CD4-positive, alpha-beta T cell treated with Interleukin-10 for 1 hour (primary cell): ENCODE measurements around the gene NAALADL2.
"Not testable (repeated sequence)": the region's sequence is repeated elsewhere in the genome, so short reads cannot be mapped to it uniquely, and the experiment has no call there.

Experiments used
- DNase-seq: peaks from one replicate; pipeline ENCODE4 v3.0.0-alpha.2; 2020

The NAALADL2 gene

DNA sequence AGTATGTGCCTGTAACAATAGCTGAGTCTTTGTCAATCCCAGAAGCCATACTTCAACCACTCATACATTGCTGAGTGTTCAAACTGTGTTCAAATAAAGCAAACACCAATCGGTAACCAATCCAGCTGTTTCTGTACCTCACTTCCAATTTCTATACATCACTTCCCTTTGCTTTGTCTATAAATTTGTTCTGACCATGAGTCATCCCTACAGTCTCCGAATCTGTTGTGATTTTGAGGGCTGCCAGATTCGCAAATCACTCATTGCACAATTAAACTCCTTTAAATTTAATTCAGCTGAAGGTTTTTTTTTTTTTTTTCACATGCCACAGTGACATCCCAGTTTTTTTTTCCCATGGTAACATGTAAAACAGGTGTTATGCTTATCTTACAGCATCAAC lies 870.3 kb downstream of the NAALADL2 start:
- DNase-seq, result no peak

DNA sequence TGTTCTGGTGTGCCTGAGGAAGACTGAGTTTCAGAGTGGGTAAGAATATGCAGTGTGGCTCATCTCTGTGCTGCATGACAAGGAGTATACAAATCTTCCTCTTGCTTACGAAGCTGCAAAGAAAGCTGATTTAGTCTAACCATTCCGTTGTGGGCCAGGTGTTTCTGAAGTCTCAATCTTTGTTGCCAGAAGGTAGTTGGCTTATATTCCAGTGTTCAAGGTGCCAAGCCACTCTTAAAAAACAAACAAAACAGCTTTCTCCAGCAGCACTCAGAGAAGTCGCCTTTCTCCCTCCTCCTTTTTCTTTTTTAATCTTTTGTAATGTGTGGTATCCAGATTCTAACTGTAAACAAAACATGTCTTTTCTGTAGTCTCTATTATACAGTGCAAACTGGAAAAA lies 872.4 kb downstream of the NAALADL2 start:
- no peak for DNase-seq

DNA sequence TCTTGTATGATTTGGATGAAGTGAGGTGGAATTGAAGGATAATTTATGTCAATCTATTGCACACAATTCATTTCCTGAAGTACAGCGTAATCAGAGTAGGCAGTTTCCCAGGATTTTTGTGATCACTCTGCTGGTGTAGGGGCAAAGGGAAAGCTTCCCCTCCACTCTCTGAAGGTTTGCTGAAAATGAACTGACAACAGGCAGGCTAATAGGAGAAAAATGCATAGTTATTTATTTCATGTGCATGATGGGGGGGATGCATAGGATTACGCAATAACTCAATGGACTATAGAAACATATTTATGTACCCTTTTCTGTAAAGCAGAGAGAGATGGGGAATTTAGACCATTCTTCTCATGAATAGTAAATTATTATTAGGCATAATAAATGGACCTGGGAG lies 872.9 kb downstream of the NAALADL2 start:
- no peak for DNase-seq

DNA sequence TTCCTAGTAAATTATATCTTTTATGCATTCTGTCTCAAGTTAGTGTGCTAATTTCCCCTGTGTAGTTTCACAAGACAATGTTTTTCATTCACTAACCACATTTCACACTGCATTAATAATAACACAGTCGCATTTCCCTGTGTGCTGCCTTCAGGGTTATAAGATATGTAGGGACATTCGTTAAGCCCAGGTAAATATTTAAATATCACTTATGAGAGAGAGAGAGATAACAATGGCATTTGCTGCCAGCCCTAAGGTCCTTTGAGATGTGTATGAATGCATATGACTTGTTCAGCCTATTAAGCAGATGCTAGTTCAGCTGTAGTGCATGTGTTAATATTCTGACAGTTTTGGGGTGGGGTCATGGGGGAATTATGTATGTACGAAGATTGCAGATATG lies 876.7 kb downstream of the NAALADL2 start:
- no peak for DNase-seq

DNA sequence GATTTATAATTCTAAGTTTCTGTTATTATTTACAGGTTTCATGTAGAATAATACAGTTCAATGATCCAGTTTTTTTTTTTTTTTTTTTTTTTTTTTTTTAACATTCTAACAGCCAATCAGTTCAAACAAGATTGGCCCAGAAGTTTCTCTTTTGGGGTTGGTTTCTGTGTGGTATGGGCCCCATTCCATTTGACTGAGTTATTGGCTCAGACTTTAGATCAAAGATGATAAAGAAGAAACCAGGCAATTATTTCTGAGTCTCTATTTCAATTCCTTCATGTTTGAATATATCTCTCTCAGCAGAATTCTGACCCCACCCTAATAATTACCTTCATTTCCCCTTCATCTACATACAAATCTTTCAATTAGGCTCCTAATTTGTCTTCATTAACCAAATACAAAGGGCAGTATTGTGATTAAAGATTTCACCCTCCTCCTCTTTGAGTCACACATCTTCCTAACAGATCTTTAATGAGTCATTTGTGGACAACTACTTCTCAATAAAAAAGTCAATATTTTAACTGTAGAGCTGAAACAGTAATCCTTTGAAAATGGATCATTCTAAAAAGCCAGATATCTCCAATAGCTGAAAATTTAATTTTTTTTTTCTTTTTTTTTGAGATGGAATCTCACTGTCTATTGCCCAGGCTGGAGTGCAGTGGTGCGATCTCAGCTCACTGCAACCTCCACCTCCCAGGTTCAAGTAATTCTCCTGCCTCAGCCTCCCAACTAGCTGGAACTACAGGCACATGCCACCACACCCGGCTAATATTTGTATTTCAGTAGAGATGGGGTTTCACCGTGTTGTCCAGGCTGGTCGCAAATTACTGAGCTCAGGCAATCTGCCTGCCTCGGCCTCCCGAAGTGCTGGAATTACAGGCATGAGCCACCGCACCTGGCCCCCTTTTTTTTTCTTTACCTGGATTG lies 878.8 kb downstream of the NAALADL2 start:
- DNase-seq, result no peak

DNA sequence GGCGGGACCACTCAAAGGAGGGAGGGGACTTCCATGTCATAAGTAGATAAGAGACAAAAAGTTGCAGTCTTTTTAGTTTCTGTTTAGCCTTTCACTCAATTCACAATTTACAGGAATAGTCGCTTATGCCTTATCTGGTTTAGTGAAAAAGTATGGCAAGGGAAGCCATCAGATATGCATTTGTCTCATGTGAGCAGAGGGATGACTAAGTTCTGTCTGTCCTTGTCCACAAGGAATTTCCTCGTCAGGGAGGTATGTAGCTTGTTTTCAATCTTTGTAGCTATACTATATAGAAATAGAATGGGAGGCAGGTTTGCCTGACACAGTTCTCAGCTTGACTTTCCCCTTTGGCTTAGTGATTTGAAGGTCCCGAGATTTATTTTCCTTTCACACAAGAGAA lies 882.8 kb downstream of the NAALADL2 start:
- no peak for DNase-seq

DNA sequence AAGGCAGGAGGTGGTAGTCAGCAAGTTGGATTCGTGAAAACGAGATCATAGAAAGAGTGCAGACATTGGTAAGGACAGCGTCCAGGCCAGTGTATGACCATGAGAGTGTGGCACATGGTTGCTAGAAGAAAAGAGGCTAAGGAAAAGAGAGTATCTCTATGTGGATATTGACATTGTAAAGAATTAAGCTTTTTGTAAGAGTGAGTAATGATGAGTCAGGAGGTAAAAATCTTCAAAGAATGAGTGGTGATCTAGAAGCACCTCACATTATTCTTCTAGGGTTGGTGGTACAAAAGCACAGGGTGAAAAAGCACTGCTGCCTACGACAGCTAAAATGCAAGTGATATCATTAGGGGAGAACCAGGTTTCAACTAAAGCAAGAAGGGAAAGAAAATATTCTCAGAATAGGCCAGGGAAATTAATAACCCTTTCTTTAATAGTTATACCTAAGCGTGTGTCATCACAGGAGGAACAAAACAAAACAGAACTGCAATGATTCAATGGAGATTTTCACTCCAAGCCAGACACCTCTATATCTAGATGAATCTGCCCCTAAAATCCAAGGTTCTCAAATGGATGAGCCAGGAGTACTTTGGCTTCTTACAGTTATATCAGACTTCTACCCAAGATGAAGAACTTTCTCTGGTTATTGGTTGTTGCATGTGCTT lies 884.7 kb downstream of the NAALADL2 start:
- no peak for DNase-seq

DNA sequence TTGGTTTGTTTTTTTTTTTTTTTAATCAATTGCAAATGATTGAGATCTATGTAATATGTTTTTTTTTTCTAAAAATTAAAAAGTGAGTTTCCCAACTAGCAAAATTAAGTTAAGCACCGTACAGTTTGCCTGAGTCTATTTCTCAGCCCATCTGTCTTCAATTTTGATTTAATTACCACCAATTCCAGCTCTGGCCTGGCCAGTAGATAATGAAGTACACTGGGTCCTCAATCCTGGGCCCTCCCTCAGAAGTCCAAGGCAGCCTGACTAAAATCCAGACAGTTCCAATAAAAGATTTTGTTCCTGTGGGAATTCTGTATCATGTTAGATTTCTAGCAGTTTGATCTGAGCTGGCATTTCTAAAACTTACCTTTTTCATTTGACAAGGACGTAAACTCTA lies 887.2 kb downstream of the NAALADL2 start:
- no peak for DNase-seq

DNA sequence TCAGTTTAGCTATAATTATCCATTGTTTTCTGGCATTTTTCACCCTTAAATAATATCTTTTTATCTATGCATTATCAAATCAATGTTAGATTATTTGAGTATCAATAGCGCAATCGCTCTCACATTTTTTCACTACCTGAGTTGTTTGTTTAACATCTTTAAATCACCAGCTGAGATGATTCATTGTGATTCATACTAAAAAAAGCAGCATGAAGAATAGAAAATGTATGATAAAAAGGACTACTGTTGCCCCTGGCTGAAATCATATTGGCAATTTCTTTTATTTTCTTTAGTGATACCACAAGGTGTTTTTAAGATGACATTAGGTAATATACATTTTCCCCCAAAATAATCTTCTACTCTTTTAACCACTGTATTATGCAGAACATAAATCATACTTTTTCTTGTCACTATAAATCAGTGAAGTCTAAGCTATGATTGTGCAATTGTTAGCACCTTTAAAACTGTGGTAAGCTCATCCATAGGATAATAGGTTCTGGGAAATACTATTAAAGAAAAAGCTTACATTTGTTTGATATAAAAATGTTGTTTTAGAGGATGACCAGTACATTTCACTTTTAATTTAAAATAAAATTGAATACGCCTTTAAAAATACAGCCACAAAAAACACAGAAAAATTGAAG lies 889.1 kb downstream of the NAALADL2 start:
- DNase-seq, result no peak

DNA sequence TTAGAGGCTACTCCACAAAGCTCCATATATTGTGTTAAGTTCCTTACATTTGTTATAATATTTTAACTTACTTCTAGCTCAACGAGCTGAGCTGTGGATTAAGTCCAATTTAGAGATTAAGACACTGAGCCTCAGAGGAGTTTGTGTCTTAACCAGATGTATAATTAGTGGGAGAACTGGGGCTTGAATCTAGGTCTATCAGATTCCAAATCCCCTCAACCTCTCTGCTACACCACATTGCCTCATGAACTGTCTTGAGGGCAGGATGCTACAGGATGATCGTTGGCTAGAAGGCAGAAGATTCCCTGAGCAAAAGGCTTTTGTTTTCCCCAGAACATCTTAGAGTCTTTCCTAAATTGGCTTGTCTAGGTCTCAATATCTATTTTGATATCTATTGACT lies 890.8 kb downstream of the NAALADL2 start:
- no peak for DNase-seq

DNA sequence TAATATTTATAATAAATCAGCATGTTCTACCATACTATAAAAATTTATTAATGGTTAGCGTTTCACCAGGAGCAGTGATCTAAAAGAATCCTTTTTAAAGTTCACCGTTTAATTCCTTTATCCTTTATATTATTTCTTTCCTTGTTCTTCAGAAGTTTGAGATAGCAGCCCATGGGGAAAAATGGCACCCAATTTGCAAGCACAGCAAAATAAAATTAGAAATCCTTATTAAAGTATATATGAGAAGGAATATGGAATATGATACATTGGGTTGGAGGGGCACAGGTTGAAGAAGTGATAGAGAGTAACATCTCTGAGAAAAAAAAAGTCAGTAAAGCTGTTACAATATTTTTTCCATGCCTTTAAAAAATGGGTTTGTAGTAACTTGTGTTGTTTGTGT lies 892.0 kb downstream of the NAALADL2 start:
- no peak for DNase-seq

DNA sequence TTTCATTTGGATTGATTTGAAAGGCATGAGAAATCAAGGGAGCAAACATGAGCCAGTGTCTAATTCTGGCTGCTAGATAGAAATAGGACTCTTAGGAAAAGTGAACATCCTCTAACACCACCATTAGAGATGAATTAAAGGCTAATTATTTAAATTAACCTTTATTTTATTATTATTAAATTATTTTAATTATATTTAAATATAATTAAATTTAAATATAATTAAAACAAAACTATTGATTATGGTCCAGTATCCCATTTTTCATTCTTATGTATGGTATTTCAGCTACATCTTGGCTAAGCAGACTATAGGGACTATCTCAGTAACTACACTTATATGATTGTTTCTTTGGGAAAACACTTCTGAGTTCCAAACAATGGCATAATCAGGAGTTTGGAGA lies 904.8 kb downstream of the NAALADL2 start:
- no peak for DNase-seq

DNA sequence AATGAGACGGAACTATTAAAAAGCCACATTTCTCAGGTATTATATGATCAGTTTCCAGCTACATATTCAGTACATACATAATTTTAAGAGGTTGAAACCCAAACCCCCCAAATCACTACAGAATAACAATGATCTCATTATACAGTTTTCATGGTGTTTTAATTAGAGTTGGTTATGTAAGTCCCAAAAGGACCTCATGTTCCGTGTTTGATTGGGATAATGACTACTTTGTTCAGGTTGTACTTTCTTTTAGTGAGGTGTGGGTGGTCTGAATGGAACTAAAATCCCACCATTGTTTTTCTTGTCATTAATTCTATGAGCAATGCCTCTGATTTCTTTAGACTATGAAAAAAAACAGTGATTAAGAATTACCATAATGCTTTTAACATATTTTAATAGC lies 905.6 kb downstream of the NAALADL2 start:
- no peak for DNase-seq

DNA sequence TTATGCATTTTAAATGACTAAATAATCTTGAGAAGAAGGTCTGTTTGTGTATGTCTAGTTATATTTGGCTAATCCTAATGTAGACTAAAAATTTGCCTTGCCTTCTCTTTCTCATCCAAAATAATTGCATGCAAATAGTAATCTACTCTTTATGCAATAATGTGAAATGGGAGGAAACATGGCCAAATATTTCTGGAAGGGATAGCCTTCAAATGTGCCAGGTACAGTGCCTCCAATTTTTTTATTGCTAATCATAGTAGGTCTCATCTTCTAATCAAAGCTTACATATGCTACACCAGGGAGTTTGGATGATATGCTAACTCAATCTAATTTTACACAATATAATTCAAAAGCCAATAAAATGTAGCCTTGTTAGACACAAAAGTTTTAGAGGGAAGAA lies 911.3 kb downstream of the NAALADL2 start:
- DNase-seq, result no peak

DNA sequence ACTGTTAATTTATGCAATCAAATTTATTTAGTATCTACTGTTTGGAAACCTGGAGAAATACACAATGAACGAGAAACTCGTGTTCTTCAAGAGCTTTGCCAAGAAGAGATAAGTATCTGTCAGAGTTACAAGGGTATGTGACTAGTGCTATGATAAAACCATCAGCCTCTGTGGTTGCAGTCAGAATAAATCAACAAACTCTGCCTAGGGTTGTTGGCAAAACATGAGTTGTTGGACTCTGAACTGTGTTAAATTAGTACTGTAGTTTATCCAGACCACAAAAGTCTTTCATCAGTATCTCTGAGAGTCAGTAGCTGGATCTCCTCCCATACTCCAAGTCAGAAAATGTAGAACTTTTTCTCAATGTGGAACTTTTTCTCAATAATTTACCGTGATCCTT lies 918.4 kb downstream of the NAALADL2 start:
- no peak for DNase-seq

DNA sequence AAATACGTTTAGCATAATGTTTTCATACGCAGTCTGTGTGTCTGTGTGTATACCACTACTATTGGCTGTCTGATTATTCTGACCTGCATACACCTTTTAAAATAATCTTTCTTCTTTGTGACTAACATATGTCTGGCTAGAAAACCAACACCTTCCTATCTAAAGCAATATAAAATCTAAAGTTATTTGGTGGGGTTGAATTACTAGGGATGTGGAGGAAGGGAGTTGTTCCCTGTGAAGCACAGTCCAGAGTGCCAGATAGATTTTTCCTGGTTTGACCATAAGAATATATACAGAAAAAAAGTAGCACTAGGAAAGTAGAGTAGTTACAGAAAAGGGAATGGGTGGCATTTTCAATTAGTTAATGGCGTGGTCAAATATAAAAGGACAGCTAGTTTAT lies 918.8 kb downstream of the NAALADL2 start:
- no peak for DNase-seq

DNA sequence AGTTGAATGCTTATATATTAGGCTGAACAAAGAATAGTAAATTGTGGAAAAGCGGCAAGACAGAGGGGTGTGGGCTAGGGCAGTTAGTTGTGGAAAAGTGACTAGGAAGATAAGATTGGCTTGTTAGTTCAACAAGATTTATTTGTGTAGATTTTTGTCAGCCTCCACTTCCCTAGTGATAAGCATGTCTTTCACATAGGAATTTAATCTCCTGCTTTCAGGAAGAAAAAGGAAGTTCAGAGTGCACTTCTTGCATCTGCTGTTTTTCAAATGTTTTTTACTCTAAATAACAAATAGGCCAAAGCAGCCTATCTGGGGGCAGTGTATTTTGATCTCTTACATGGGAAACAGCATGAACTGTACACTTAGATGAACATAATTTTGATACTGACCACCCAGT lies 919.9 kb downstream of the NAALADL2 start:
- DNase-seq, result no peak

DNA sequence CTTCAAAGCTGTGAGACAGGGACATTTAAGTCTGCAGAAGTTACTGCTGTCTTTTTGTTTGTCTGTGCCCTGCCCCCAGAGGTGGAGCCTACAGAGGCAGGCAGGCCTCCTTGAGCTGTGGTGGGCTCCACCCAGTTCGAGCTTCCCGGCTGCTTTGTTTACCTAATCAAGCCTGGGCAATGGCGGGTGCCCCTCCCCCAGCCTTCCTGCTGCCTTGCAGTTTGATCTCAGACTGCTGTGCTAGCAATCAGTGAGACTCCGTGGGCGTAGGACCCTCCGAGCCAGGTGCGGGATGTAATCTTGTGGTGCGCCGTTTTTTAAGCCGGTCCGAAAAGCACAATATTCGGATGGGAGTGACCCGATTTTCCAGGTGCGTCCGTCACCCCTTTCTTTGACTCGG lies 928.0 kb downstream of the NAALADL2 start:
- DNase-seq, result not testable (repeated sequence)

DNA sequence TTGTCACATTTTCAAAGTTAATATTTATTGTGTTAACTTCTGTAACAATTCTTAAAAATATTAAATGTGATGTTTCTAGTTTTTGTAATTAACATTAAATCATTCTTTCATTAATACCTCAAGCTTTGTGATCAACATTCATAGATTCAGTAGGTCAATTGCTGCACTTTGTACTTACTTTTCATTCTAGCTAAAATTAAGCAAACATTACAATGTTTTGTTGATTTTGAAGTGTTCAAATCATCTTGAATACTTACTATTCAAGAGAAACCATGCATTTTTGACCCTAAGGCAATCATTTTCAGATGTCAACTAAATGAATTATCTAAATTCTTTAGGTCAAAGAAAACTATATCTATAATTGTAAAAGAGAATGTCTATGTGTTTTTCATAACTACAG lies 933.1 kb downstream of the NAALADL2 start:
- no peak for DNase-seq

DNA sequence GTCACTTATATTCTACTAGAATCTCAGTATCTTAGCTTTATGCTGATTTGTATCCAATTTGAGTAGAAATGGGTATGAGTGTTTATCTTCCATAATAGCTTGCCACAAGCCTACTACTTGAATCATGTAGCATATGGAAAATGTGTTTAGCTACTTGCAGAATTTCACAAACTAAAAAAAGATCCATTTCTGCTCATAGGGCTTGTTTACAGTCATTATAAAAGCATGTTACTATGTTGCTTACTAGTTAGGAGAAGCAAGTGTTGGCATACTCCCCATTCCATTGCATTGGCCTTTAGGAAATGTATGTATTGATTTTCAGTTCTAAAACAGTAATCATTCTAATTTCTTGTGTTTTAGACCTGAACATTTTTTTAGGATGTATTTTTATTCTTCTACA lies 939.2 kb downstream of the NAALADL2 start:
- DNase-seq, result no peak

DNA sequence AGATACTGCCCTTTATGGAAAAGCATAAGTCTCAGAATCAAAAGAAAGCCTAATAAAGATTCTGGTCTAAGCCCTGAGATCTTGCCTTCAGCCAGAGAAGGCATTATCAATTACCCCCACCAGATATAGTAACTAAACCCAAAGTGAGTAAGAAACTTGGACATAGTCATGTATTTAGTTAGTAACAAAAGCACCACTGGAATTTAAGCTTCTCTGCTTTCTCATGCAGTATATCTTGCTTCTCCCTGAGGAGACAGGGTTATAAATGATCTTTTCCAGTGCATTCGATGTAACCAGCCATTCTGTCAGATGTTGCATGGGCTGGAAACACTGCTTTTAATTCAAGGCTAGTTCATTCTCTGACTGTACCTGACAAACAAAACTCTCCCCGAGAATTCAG lies 946.7 kb downstream of the NAALADL2 start:
- no peak for DNase-seq

DNA sequence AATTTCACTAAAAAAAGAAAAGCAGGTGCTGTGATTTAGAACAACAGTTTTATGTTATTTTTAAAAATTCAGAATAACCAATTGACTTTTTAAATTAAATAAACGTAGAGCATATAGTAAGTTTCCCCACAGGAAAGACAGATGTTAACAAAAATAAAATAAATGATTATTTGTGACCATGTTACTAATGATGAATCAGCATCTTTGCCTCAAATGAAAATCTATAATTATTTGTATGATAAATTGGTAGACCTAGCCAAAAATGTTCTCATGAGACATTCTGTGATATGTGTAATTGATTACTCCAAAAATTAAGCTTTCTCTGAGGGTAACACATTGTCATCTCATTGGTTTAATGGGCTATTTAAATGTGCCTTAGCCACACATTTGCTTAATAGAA lies 948.0 kb downstream of the NAALADL2 start:
- DNase-seq, result no peak

DNA sequence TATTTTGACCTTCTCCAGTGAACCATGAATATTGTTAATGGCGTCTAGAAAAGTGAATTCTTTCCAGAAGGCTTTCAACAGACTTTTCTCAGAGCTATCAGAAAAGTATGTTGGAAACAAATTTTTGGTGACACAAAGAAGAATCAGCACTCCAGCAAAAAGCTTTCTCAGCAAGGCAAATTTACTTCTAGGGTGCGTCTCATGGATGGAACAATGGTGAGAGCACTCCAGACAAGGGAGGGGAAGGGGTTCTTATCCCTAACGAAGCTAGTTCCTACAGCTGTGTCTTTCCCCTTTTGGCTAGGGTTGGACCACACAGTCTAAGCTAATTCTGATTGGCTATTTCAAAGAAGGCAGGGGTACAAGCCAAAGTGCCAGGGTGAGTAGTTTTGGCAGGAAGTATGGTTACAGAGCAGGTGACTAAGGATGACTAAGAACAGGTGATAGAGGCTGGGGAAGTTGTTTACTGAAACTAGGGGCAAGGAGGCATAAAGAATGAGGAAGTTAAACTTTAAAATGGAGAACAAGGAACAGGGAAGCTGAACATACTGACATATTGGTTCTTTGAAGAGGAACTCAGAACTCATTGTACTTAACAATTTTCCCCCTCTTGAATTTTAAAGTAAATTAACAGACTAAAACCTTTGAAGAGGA lies 959.8 kb downstream of the NAALADL2 start:
- DNase-seq, result no peak
